NCI-H2107 treated with DMSO at 0.1 percent for 48 hours (cell line): Measurements from ENCODE around the gene TMEM170B.

ENCODE experiments used
- DNase-seq: peaks from one replicate; lab custom pipeline; 2025; ENCODE audit not compliant: unreplicated experiment; lab: John Stamatoyannopoulos, UW

TMEM170B gene

GRCh38 chr6:11613858-11614257 lies 76.3 kb downstream of the TMEM170B start:
- DNase-seq: no peak

GRCh38 chr6:11614534-11615213 lies 77.1 kb downstream of the TMEM170B start:
- no peak for DNase-seq

GRCh38 chr6:11615214-11615602 lies 77.7 kb downstream of the TMEM170B start:
- DNase-seq: no peak

GRCh38 chr6:11616200-11616611 lies 78.7 kb downstream of the TMEM170B start:
- DNase-seq: no peak

- DNase-seq: no peak
These were observed 81.0 kb downstream of the TMEM170B start for GRCh38 chr6:11618533-11618932.

GRCh38 chr6:11621119-11621518 lies 83.6 kb downstream of the TMEM170B start:
- no peak for DNase-seq

- DNase-seq: no peak
These were observed 84.6 kb downstream of the TMEM170B start for GRCh38 chr6:11622156-11622555.

- no peak for DNase-seq
These were observed 85.7 kb downstream of the TMEM170B start for GRCh38 chr6:11623272-11623671.

GRCh38 chr6:11625302-11625701 lies 87.8 kb downstream of the TMEM170B start:
- DNase-seq: no peak

- no peak for DNase-seq
These were observed 88.8 kb downstream of the TMEM170B start for GRCh38 chr6:11626356-11626755.

GRCh38 chr6:11628562-11628961 lies 91.0 kb downstream of the TMEM170B start:
- DNase-seq: no peak

- no peak for DNase-seq
These were observed 93.5 kb downstream of the TMEM170B start for GRCh38 chr6:11631008-11631407.

- DNase-seq: no peak
These were observed 94.0 kb downstream of the TMEM170B start for GRCh38 chr6:11631539-11631938.

- DNase-seq: no peak
These were observed 94.7 kb downstream of the TMEM170B start for GRCh38 chr6:11632231-11632630.

- DNase-seq: no peak
These were observed 95.4 kb downstream of the TMEM170B start for GRCh38 chr6:11632795-11633511.
